SK-N-MC (cell line): ENCODE results near the gene GREB1.
A peak's percentile ranks its signal among the peaks of the same experiment; 100 is the strongest.

Experiments used
- DNase-seq: peaks from one replicate; pipeline ENCODE4 v3.0.0-alpha.2; 2011; ENCODE audit warnings: low read depth, low spot score
- H3K27ac ChIP-seq: fragments of 200-600 bp; sonication (generic); 2 replicates; pipeline ENCODE4 v1.5.1; 2016; ENCODE audit warnings: mixed run types
- H3K36me3 ChIP-seq: fragments of 200-600 bp; sonication (generic); 2 replicates; pipeline ENCODE4 v1.6.1; 2017; ENCODE audit warnings: antibody characterized with exemption, low read length, mixed read lengths; ENCODE audit not compliant: insufficient read depth
- H3K4me3 ChIP-seq: fragments of 200-600 bp; sonication (generic); 2 replicates; pipeline ENCODE4 v1.5.1; 2016
- H3K9ac ChIP-seq: fragments of 200-600 bp; sonication (generic); 2 replicates; pipeline ENCODE4 v1.8.0; 2017; ENCODE audit warnings: mixed run types, mixed read lengths; ENCODE audit not compliant: insufficient read length
- H3K9me3 ChIP-seq: fragments of 200-600 bp; sonication (generic); 2 replicates; pipeline ENCODE4 v1.6.1; 2017; ENCODE audit warnings: low read depth, mild to moderate bottlenecking, antibody characterized with exemption, low read length, moderate library complexity, mixed read lengths
- EZH2 ChIP-seq: fragments of 200-600 bp; sonication (generic); IDR thresholded peaks from one replicate; pipeline ENCODE4 v1.6.1; 2017; ENCODE audit warnings: antibody characterized with exemption
- FOXP2 ChIP-seq: optimal IDR thresholded peaks from 2 replicates; pipeline ENCODE3; 2011; ENCODE audit warnings: mild to moderate bottlenecking, moderate library complexity; ENCODE audit not compliant: insufficient read depth; ENCODE audit errors: extremely low read length, control extremely low read depth
- POLR2AphosphoS5 ChIP-seq: IDR thresholded peaks from 2 replicates; pipeline ENCODE4 v1.6.1; 2012; ENCODE audit warnings: mild to moderate bottlenecking, low read depth, low read length, borderline replicate concordance

Gene GREB1

GRCh38 chr2:11688222-11689069 lies 154.6 kb downstream of the GREB1 start:
- H3K36me3 ChIP-seq, result no peaks in the 10 kb centered on the region
- no peak overlapping the region for H3K27ac ChIP-seq
- peak; percentile 30 for DNase-seq
- H3K9me3 ChIP-seq, result no peaks in the 10 kb centered on the region
- no peak overlapping the region for H3K9ac ChIP-seq
- TF ChIP-seq EZH2 (no peak), FOXP2 (no peak), POLR2AphosphoS5 (no peak)
- H3K4me3 ChIP-seq, result peak overlapping the region; percentile 65

DNA sequence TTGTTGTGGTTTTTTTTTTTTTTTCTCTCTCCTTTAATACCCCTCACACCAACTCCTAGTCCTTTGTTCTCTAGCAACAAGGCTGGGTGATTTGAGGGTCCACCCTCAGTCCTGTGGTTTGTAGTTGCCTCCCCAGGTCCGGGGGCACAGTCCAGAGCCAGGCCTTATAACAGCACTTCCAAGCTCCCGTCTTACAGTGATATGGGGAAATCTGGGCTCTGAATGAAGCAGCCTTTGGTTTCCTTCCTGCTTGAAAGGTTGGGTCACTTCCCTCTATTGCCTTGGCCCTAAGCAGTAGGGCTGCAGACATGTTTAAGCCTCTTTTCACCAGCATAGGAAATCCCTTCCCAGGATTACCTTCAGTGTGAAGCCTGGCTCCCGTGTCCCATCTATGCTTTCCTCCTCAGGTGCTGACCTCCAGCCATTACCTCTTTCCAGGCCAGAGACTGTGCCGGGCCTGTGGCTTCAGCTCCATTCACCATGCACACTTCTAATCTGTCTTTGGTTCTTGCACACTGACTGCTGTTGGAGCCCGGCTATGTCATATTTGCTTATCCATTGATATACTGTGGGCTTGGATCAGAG lies 157.3 kb downstream of the GREB1 start:
- Histone ChIP-seq H3K9ac (no peak overlapping the region), H3K9me3 (no peaks in the 10 kb centered on the region), H3K36me3 (no peaks in the 10 kb centered on the region), H3K27ac (no peak overlapping the region), H3K4me3 (no peak overlapping the region)
- TF ChIP-seq EZH2 (no peak), FOXP2 (no peak), POLR2AphosphoS5 (no peak)
- DNase-seq, result no peak
